HG03460 (cell line): ENCODE results near the gene ATR.
"Not testable (repeated sequence)": the region's sequence is repeated elsewhere in the genome, so short reads cannot be mapped to it uniquely, and the experiment has no call there.

Source experiments
- ATAC-seq: cut with Tn5 transposase; IDR thresholded peaks from one replicate; pipeline ENCODE4 v1.9.1; 2021; ENCODE audit not compliant: unreplicated experiment

The ATR gene

GRCh38 chr3:142578329-142579223, at the start of gene ATR:
Gene ATR (minus strand): TSS chr3:142578733. CDS start chr3:142578704, 29 bp downstream.
- ATAC-seq, result peak; percentile 94

- ATAC-seq, result no peak
Measured at GRCh38 chr3:142626971-142627370, 48.4 kb upstream of the ATR start.

GRCh38 chr3:142625153-142625440, 46.6 kb upstream of the ATR start:
- no peak for ATAC-seq

DNA sequence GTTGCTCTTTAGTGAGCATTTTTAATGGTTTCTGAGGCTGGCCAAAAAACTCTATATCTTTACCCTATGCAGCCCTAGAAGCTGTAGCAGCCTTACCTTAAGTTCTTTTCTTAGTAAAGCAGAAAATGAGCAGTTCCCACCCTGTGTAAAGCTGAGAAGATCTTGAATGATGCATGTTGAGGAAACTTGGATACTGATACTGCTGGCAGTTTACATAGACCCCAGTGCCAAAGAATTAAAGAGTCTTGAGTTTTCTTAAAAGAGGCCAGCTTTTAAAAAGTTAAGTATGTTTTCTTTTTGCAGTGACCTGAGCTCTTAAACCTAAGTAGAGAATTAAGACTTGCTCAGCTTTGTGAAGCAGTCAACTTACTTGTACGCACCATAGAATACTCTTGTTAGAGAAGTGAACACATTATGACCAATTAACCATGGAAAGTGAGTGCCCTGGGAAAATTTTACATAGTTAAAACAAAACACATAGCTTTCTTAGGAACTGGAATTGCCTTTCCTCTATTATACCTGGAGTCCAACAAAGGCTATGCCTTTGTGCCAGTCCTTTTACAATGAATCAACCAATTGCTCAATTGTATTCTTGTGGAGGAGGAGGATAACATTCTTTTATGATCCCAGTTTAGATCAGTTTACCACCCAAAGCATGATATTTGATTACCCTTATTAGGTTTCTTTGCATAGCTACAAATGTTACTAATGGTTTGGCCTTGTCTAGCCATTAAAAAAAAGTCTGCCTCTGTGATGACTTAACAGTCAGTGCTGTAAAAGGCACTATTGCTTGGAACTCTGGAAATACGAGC, 46.0 kb upstream of the ATR start:
- ATAC-seq, result no peak

DNA sequence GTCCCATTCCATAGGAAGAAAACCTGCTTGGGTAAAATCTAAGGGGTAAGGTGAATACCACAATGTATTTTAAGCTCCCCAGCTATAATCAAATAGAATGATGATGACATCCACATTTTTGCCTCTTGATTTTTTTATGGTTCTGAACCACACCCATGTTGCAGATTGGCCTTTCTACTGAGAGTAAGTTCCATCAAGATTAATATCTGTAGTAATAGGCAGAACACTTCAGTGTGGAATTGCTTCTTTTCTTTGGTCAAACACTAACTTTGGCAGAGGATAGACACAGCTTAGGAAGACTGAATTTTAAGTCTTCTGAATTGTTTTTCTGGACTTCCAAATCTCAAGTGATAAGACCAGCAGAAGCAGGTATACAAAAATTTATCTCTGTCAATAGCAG, 44.7 kb upstream of the ATR start:
- no peak for ATAC-seq

DNA sequence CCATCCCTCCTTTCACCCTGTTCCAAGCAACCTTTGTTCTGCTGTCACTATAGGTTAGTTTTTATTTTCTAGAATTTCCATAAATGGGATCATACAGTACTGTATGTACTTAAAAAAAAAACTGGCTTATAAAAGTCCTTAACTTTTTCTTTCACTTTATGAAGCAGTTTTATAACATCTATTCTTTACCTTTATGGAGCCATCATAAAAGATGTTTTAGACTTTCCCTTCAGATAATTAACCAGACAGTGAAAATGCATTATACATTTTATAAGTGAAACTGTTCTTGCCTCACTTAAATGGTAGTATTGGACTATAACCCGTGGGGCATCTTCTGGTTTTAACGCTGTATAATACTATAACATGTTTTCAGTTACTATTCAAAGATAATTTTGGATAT, 43.9 kb upstream of the ATR start:
- ATAC-seq, result no peak

DNA sequence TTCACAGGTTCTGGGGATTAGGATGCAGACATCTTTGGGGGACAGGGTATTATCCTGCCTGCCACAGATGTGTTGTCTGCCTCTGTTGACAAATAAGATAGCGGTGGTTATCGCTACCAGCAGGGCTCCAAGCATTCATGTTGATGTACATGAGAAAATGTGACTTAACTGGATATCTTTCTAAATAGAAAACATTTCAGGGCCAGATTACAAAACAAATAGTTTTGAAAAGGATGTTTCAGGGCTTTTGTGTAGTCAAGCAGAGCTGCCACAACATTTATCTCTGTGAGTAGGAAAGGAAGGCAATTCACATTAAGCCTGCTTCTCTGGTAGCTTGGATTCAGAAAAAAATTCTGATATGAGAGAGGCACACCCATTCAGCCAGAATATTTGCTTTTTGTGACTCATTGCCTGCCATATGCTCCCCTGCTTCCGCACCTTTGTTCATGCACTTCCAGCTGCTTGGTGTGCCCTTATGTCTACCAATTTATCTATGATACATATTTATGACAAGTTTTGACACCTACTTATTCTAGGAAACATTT, 40.5 kb upstream of the ATR start:
- ATAC-seq, result no peak

GRCh38 chr3:142615171-142615570, 36.6 kb upstream of the ATR start:
- no peak for ATAC-seq

GRCh38 chr3:142614059-142614626, 35.6 kb upstream of the ATR start:
- no peak for ATAC-seq

GRCh38 chr3:142613491-142613890, 35.0 kb upstream of the ATR start:
- ATAC-seq, result no peak

DNA sequence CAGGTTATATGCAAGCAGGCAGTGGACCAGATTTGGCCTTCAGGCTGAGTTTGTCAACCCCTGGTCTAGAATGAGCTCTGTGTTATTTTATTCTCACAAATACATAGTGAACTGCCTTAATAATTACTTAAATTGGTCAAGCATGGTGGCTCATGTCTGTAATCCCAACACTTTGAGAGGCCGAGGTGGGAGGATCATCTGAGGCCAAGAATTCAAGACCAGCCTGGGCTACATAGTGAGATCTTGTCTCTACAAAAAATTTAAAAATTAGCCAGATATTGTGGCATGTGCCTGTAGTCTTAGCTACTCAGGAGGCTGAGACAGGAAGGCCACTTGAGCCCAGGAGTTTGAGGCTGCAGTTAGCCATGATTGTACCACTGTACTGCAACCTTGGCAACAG, 32.7 kb upstream of the ATR start:
- no peak for ATAC-seq

GRCh38 chr3:142609136-142609535, 30.6 kb upstream of the ATR start:
- ATAC-seq, result no peak

DNA sequence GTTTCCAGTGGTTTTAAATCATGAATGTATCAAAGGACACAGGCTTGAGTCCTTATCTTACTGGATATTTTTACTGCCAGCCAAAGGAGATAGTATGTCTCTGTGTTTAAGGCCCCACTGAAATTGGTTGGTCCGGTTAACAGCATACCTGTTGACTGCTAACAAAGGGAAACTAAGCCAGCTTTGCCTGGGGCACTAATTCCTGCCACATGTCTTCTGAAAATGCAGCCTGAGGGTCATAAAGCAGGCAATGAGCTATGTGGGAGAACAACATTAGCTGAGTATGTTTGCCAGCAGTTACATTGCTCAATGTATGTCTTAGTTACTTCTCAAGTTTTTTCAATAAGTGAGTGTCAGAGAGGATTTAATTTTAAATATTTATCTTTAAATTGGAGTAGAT, 30.1 kb upstream of the ATR start:
- ATAC-seq, result no peak

DNA sequence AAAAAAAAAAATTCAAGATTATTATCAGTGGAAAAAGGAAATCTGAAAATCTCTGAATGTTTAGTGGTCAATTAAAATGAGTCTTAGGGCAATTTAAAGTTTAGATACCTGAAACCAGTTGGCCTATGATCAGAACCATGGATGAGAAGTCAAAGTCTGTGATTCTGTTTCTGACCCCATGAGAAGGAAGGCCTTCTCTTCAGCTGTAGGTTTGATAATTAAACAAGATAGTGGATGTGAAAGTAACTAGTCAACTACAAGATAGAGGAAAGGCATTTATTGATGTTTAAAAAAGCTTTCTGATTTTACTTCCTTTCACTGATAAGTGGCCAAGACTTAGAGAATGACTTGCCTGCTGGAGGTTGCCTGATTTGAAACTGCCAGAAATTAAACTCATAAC, 26.4 kb upstream of the ATR start:
- ATAC-seq, result no peak

- not testable (repeated sequence) for ATAC-seq
Measured at GRCh38 chr3:142603386-142603705, 24.8 kb upstream of the ATR start.

- no peak for ATAC-seq
Measured at GRCh38 chr3:142602619-142603385, 24.3 kb upstream of the ATR start.

GRCh38 chr3:142601713-142602112, 23.2 kb upstream of the ATR start:
- ATAC-seq, result no peak

DNA sequence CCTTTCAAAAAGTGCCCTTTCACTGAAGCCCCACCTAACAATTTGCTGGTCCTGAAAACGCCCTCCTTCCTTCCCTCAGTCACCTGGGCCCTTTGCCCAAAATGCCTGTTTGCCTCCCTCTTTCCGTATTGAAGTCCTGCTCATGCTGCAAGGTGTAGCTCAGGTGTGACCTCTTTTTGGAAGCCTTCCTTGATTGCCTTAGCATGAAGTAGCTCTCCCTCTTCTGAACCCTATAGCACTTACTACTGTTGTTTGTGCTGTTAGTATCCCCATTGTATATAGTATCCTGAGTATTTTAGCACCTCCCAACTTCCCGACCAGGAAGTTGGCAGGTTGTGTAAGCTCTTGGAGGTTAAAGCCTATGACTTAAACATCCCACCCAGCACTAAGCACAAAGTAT, 19.4 kb upstream of the ATR start:
- no peak for ATAC-seq

DNA sequence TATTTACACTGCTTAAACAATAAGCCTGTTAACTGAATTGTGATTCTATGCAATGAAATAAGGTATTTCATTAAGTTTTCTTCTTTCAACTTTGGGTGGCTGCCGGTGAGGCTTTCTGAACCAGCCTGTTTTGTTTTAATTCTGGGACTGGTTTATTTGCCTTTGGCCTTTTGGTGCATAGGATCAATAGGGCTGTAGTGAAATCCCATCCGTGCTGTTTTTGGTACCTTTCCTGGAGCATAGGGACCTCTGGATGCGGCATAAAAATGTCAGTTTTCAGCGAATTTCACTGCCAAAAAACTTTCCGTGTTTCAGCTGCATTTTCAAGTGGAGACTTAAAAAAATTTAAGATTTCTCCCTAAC, 18.2 kb upstream of the ATR start:
- ATAC-seq, result no peak

- peak; percentile 89 for ATAC-seq
Measured at GRCh38 chr3:142595951-142596725, 17.6 kb upstream of the ATR start, which contains the start of gene PLS1. Gene PLS1 (plus strand): TSS chr3:142596393. CDS start chr3:142664238, 67,845 bp downstream.
